ENCODE data around the gene PPEF1. TPM values are rescaled to one million over a fixed set of nuclear protein-coding genes. Genes with fewer than 3 reads are reported as not detected.

The PPEF1 gene
- total and polyA plus RNA-seq, 2 of the 8 experiments (the other 6 are each of a cell fraction or from before 2014, with no cell fraction given): 0.08 to 0.30 TPM

GRCh38 chrX:18872621-18873020 lies 165.2 kb downstream of the PPEF1 start:
- no peak overlapping the region for H3K9ac ChIP-seq (replicated peaks in 1 of 4; ENCODE audit: extremely low read depth in 1 of 4, low read depth in 3 of 4, low read length in 3 of 4)
- H3K27me3 ChIP-seq (replicated peaks in 1 of 4; ENCODE audit: control insufficient read depth in 3 of 4, extremely low read depth in 1 of 4, insufficient read depth in 3 of 4, low read length in 3 of 4): no peaks in the 10 kb centered on the region
- no peaks in the 10 kb centered on the region for H3K23me2 ChIP-seq (ENCODE audit: low read depth, low read length)
- ChIA-PET CTCF (ENCODE audit: partially characterized antibody) (no interaction called here), POLR2A (ENCODE audit: partially characterized antibody) (no interaction called here)
- no peak overlapping the region for H3K4me2 ChIP-seq (ENCODE audit: insufficient read depth in 1 of 2, low read depth in 2 of 2, low read length in 2 of 2)
- no peak overlapping the region for H2BK5ac ChIP-seq (ENCODE audit: low read depth, low read length)
- H4K8ac ChIP-seq (ENCODE audit: extremely low read depth, insufficient read depth, low read length): no peak overlapping the region; the same call in 1 of the 2 replicates
- no peak for FAIRE-seq
- no peak overlapping the region for H3K23ac ChIP-seq (ENCODE audit: insufficient read length)
- no peaks in the 10 kb centered on the region for H3K79me2 ChIP-seq (ENCODE audit: control insufficient read depth in 1 of 2, insufficient read depth in 2 of 2, low read length in 2 of 2)
- no peak overlapping the region for H2AK5ac ChIP-seq (ENCODE audit: low read depth, low read length)
- no peaks in the 10 kb centered on the region; a peak in 1 of 7 replicates for H3K4me1 ChIP-seq (replicated peaks in 1 of 4; ENCODE audit: control insufficient read depth in 3 of 4, insufficient read depth in 4 of 4, low read length in 3 of 4)
- no peak overlapping the region for H3K18ac ChIP-seq (ENCODE audit: extremely low read depth, low read length)
- H2BK15ac ChIP-seq (ENCODE audit: low read length): no peak overlapping the region
- H4K20me1 ChIP-seq (replicated peaks in 1 of 2; ENCODE audit: control insufficient read depth in 1 of 2, insufficient read depth in 2 of 2, low read length in 2 of 2): no peaks in the 10 kb centered on the region
- H4K5ac ChIP-seq (ENCODE audit: insufficient read length, low read depth, low read length): no peak overlapping the region
- no peak for TF ChIP-seq USF2 (IDR thresholded peaks at IDR 0.05; ENCODE audit: low read length)
- no peak overlapping the region for H4K91ac ChIP-seq (replicated peaks; ENCODE audit: insufficient read length, low read length)
- H3K56ac ChIP-seq (replicated peaks; ENCODE audit: insufficient read length, low read depth, low read length): no peak overlapping the region
- no peak overlapping the region for H2AFZ ChIP-seq (ENCODE audit: low read length)
- H3K14ac ChIP-seq (ENCODE audit: insufficient read length): no peak overlapping the region
- no peaks in the 10 kb centered on the region for H3K9me3 ChIP-seq (ENCODE audit: insufficient read depth in 2 of 2, low read depth in 1 of 2, low read length in 1 of 2)
- no peak overlapping the region for H3K27ac ChIP-seq (ENCODE audit: low read depth, low read length)
- H2BK20ac ChIP-seq (ENCODE audit: low read length): no peak overlapping the region
- DNase-seq (ENCODE audit: low read depth in 1 of 2, low spot score in 2 of 2): no peak
- 91% methylated on average over 8 of the region's 8 CpGs; no CpG with 5 or more reads in 1 of the 2 experiments for WGBS, 2 experiments (ENCODE audit: extremely low coverage in 1 of 2, insufficient coverage in 1 of 2, insufficient read length in 1 of 2, insufficient replicate concordance in 2 of 2, low coverage in 1 of 2, low lambda C conversion rate in 2 of 2, missing lambda C conversion rate in 1 of 2)
- H3K4me3 ChIP-seq (ENCODE audit: extremely low read depth in 1 of 4, insufficient read depth in 2 of 4, low read depth in 3 of 4, low read length in 4 of 4): no peak overlapping the region
- no peaks in the 10 kb centered on the region for H3K36me3 ChIP-seq (ENCODE audit: control insufficient read depth in 2 of 4, insufficient read depth in 4 of 4, low read length in 3 of 4)
- H2BK12ac ChIP-seq (ENCODE audit: low read depth, low read length): no peak overlapping the region
- no peak overlapping the region for H3K4ac ChIP-seq (replicated peaks; ENCODE audit: insufficient read length, low read depth, low read length)
- no peaks in the 10 kb centered on the region for H3K79me1 ChIP-seq (ENCODE audit: low read depth, low read length)
- no peak overlapping the region for H2BK120ac ChIP-seq (replicated peaks; ENCODE audit: low read depth, low read length)

Data from H1 (cell line).